GM19240 (cell line): Measurements from ENCODE around the gene LGALS9B.
"Not testable (repeated sequence)": the region's sequence is repeated elsewhere in the genome, so short reads cannot be mapped to it uniquely, and the experiment has no call there.

Experiments used
- DNase-seq: peaks from one replicate; pipeline ENCODE4 v3.0.0; 2011; ENCODE audit warnings: low spot score; ENCODE audit not compliant: insufficient read length

The LGALS9B gene

GRCh38 chr17:20467447-20467846, at the start of gene LGALS9B:
Gene LGALS9B (minus strand): TSS chr17:20467539. CDS start chr17:20467470, 69 bp downstream.
- DNase-seq: not testable (repeated sequence)

- DNase-seq: not testable (repeated sequence)
These were observed 49.6 kb upstream of the LGALS9B start for GRCh38 chr17:20516986-20517385.

- not testable (repeated sequence) for DNase-seq
These were observed 47.8 kb upstream of the LGALS9B start for GRCh38 chr17:20515099-20515498.

GRCh38 chr17:20513539-20513938, 46.2 kb upstream of the LGALS9B start:
- not testable (repeated sequence) for DNase-seq

GRCh38 chr17:20512378-20512777, 45.0 kb upstream of the LGALS9B start:
- DNase-seq: not testable (repeated sequence)

- DNase-seq: not testable (repeated sequence)
These were observed 44.4 kb upstream of the LGALS9B start for GRCh38 chr17:20511778-20512177.

DNA sequence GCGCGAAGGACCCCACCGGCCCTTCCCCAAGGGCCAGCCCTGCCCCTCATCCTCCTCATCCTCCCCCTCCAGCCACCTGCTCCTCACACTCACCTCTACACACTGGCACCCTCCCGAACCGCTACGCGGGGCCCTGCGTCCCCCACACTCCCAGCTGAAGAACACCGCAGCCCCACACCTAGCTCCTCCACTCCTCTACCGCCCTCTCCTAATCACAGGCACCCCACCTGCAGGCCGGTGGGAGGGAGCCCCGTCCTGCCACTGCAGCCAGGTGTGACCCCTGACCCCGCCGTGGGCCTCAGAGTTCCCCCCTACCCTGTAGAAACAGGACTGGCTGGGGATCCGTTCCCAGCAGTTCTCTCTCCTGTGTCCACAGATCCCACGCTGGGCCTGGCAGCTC, 38.0 kb upstream of the LGALS9B start:
- DNase-seq: not testable (repeated sequence)

DNA sequence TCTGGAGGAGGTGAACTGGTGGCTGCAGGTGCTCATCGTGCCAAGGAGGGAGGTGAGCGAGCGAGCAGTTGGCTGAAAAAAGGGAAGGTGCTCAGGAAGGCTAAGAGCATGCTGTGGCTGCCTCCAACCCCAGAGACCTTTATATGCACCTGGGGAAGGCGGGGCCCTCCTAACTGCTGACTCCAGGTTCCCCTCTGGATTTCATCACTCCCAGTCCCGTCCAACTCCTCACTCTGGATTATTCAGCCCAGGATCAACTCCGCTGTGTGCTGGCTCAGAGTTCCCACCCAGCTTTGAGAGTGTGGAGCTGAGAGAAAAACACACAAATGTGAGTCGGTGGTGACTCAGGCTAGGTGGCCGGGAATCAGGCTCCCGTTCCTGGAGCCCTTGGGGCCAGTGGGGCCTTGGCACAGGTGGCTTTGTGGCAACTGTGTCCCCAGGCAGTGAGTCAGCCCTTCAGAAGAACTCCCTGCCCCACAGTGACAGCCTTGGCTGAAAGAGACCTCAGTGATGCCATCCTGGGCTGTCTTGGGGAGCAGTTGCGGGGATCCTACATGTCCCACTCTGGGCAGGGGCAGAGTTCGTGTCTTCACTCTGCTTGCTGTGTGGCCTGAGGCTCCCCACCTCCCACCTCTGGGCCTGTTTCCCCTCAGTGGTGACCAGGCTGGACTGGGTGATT, 37.2 kb upstream of the LGALS9B start:
- not testable (repeated sequence) for DNase-seq

- DNase-seq: not testable (repeated sequence)
These were observed 34.6 kb upstream of the LGALS9B start for GRCh38 chr17:20501896-20502295.

GRCh38 chr17:20500346-20500745, 33.0 kb upstream of the LGALS9B start:
- not testable (repeated sequence) for DNase-seq

GRCh38 chr17:20495420-20495819, 28.1 kb upstream of the LGALS9B start:
- DNase-seq: not testable (repeated sequence)

- not testable (repeated sequence) for DNase-seq
These were observed 27.4 kb upstream of the LGALS9B start for GRCh38 chr17:20494735-20495134.

- not testable (repeated sequence) for DNase-seq
These were observed 26.8 kb upstream of the LGALS9B start for GRCh38 chr17:20494147-20494546.

DNA sequence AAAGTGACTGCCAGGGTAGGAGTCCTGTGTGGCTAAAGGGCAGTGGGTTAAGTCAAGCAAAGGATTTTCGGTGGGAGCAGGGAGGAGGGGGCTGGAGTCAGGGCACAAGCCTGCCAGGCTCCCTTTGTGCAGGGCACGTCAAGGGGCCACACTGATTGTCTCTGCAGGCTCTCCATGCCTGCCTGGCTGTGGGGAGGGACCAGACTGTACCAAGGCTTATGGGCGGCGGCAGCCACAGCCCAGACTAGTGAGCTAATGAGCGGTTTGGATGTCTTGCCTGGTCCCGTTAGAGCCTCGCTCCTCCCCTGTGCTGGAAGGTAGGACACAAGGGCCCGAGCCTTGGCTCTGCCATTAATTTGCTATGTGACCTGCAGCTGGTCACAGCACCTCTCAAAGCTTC, 25.6 kb upstream of the LGALS9B start:
- not testable (repeated sequence) for DNase-seq

DNA sequence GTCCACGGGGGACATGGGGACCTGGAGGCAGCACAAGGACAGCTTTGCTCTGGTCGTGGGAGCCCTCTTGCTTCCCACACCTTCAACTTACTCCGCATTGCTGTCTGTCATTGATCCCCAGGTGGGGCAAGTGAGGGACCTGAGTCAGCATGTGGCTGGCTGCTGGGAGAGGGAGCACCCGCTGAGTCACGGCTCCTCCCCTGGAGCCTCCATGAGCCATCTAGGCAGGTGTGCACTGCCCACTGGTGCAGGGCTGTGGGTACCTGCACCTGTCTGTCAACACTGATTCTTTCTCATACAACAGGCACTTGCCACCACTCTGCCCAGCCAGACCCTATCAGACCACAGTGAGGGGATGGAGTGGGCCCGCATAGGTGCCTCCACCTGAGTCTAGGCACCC, 24.8 kb upstream of the LGALS9B start:
- DNase-seq: not testable (repeated sequence)

DNA sequence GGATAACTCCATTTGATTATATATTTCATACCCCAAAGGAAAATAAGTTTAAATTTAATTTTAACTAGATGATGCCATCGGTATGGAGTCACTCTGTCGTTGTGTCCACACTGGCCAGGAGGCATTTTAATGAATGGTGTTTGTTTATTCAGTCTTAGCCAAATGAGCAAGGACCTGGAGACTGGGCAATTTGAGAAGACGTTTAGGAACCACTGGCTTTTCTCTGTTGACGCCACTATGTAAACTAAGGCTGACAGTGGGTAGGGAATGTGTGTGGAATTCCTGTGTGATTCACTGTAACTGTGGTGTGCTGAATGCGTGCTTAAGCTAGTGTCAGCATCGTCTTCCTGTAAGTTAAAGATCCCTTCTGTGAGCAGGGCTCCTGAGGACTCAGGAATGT, 17.6 kb upstream of the LGALS9B start:
- DNase-seq: not testable (repeated sequence)

- DNase-seq: not testable (repeated sequence)
These were observed 12.7 kb upstream of the LGALS9B start for GRCh38 chr17:20479889-20480591.

- not testable (repeated sequence) for DNase-seq
These were observed 10.2 kb upstream of the LGALS9B start for GRCh38 chr17:20477398-20478071.

DNA sequence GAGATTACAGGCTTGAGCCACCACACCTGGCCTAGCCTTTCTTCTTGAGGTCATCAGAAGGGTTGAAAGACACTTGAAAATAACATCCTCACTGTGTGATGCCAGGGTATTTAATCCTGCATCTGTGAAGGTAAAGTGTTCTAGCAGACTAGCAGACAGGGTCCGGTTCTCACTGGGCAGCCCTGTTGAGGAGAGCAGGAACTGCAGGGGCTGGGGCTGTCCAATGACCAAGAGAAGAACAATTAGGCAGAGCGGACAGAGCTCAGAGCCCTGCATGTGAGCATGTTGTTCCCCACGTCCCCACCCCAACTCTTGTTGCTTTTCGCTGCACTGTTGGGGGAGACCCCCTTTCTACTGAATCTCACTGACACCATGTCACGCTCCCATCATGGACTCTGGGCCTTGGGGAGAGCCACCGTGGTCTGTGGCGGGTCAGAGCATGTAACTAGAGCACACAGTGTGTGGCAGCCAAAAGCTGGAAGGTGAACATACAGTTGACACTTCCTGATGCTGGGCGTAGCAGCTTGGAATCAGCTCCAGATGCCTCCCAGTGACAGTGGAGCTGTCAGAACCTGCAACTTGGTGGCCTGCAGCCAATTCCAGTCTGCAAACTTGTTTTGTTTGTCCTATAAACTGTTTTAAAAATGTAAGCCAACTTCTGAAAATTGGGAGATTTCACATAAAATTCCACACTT, 7.9 kb upstream of the LGALS9B start:
- DNase-seq: not testable (repeated sequence)

DNA sequence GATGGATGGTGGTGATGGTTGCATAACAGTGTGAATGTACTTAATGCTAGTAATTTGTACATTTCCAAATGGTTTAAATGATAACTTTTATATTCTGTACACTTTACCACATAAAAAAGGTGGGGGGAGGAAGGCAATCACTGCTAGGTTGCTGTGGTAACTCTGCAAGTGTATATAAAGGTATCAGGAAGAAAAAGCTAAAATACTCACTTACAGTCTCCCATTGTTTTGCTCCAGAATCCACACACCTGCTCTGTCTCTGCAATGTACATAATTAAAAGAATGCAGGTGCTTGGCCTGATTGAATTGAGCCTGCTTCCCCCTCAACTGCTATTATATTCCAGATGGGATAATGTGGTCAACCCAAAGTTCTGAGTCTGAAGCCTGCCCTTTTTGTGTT, 6.7 kb upstream of the LGALS9B start:
- DNase-seq: not testable (repeated sequence)

GRCh38 chr17:20469946-20470345, 2.6 kb upstream of the LGALS9B start:
- DNase-seq: not testable (repeated sequence)
